GM23338 (cell line): ENCODE measurements around the gene PAQR8.

Experiments used
- CTCF ChIP-seq, 2 experiments: fragments of 200-600 bp in 1 of 2; sonication (generic) in 1 of 2; conservative IDR thresholded peaks; 2 replicates each; pipeline versions ENCODE4 v1.5.1 to v1.6.1; 2016 to 2017; ENCODE audit warnings: antibody characterized with exemption in 2 of 2, low read depth in 2 of 2, mild to moderate bottlenecking in 2 of 2, moderate library complexity in 1 of 2
- EZH2phosphoT487 ChIP-seq: fragments of 200-600 bp; sonication (generic); IDR thresholded peaks from one replicate; pipeline ENCODE4 v1.8.1; 2018; ENCODE audit warnings: antibody characterized with exemption; ENCODE audit not compliant: unreplicated experiment
- POLR2AphosphoS5 ChIP-seq: IDR thresholded peaks from 2 replicates; pipeline ENCODE4 v1.6.1; 2016; ENCODE audit warnings: antibody characterized with exemption, low read depth

- no peak for TF ChIP-seq CTCF (conservative IDR thresholded peaks at IDR 0.05; ENCODE audit: low read depth in 2 of 2)
- TF ChIP-seq POLR2AphosphoS5: no peak
- TF ChIP-seq EZH2phosphoT487: no peak
These were observed 15.7 kb downstream of the PAQR8 start for GRCh38 chr6:52377538-52378221.
